GM08714 (cell line): Measurements from ENCODE around the gene PIGS.
"Not testable (repeated sequence)": the region's sequence is repeated elsewhere in the genome, so short reads cannot be mapped to it uniquely, and the experiment has no call there.

Experiments
- H3K4me3 ChIP-seq: fragments of 200-500 bp; sonication (Bioruptor generic); 2 replicates; pipeline ENCODE4 v1.5.1; 2014; ENCODE audit warnings: mild to moderate bottlenecking, low read length, inconsistent platforms
- ZNF274 ChIP-seq: IDR thresholded peaks from 2 replicates; pipeline ENCODE4 v1.6.1; 2012; ENCODE audit warnings: mild to moderate bottlenecking, low read depth, low read length

Gene PIGS

GRCh38 chr17:28597606-28598383 is 26.5 kb upstream of the PIGS start:
- H3K4me3 ChIP-seq = peak overlapping the region; percentile 93
- no peak for TF ChIP-seq ZNF274

GRCh38 chr17:28592260-28592659 is 20.9 kb upstream of the PIGS start:
- no peak overlapping the region for H3K4me3 ChIP-seq
- TF ChIP-seq ZNF274 = no peak

- TF ChIP-seq ZNF274 = no peak
- no peak overlapping the region for H3K4me3 ChIP-seq
Observed at GRCh38 chr17:28585851-28586250, 14.5 kb upstream of the PIGS start.

- TF ChIP-seq ZNF274 = no peak
- no peak overlapping the region for H3K4me3 ChIP-seq
Observed at GRCh38 chr17:28584434-28584833, 13.1 kb upstream of the PIGS start.

- no peak overlapping the region for H3K4me3 ChIP-seq
- no peak for TF ChIP-seq ZNF274
Observed at GRCh38 chr17:28582513-28582912, 11.2 kb upstream of the PIGS start.

- no peak for TF ChIP-seq ZNF274
- no peak overlapping the region for H3K4me3 ChIP-seq
Observed at GRCh38 chr17:28580959-28581358, 9.6 kb upstream of the PIGS start.

GRCh38 chr17:28579526-28579925 is 8.2 kb upstream of the PIGS start:
- no peak for TF ChIP-seq ZNF274
- no peak overlapping the region for H3K4me3 ChIP-seq

- TF ChIP-seq ZNF274 = no peak
- H3K4me3 ChIP-seq = no peak overlapping the region
Observed at GRCh38 chr17:28578246-28579195, 7.2 kb upstream of the PIGS start.

GRCh38 chr17:28577466-28577824 is 6.1 kb upstream of the PIGS start:
- no peak for TF ChIP-seq ZNF274
- no peak overlapping the region for H3K4me3 ChIP-seq

GRCh38 chr17:28576758-28577465 is 5.6 kb upstream of the PIGS start, which contains the start of gene ALDOC:
ALDOC (minus strand) TSS chr17:28576895; CDS start chr17:28575532, 1,363 bp downstream.
- no peak for TF ChIP-seq ZNF274
- no peak within 1 kb of the TSS; the same call in 1 of the 2 replicates for H3K4me3 ChIP-seq

- H3K4me3 ChIP-seq = not testable (repeated sequence)
Observed at GRCh38 chr17:28576016-28576415, 4.7 kb upstream of the PIGS start.

- no peak for TF ChIP-seq ZNF274
- H3K4me3 ChIP-seq = no peak overlapping the region
Observed at GRCh38 chr17:28575126-28575795, 3.9 kb upstream of the PIGS start.

GRCh38 chr17:28574526-28574925 is 3.2 kb upstream of the PIGS start:
- no peak overlapping the region for H3K4me3 ChIP-seq
- TF ChIP-seq ZNF274 = no peak

GRCh38 chr17:28573966-28574480 is 2.7 kb upstream of the PIGS start:
- no peak overlapping the region for H3K4me3 ChIP-seq
- no peak for TF ChIP-seq ZNF274

- H3K4me3 ChIP-seq = no peak overlapping the region
- no peak for TF ChIP-seq ZNF274
Observed at GRCh38 chr17:28573521-28573920, 2.2 kb upstream of the PIGS start.
